ENCODE measurements around the gene TPRX2.

Gene TPRX2

GRCh38 chr19:47853003-47853402 is 6.0 kb upstream of the TPRX2 start:
- TF ChIP-seq, protein P1, sequence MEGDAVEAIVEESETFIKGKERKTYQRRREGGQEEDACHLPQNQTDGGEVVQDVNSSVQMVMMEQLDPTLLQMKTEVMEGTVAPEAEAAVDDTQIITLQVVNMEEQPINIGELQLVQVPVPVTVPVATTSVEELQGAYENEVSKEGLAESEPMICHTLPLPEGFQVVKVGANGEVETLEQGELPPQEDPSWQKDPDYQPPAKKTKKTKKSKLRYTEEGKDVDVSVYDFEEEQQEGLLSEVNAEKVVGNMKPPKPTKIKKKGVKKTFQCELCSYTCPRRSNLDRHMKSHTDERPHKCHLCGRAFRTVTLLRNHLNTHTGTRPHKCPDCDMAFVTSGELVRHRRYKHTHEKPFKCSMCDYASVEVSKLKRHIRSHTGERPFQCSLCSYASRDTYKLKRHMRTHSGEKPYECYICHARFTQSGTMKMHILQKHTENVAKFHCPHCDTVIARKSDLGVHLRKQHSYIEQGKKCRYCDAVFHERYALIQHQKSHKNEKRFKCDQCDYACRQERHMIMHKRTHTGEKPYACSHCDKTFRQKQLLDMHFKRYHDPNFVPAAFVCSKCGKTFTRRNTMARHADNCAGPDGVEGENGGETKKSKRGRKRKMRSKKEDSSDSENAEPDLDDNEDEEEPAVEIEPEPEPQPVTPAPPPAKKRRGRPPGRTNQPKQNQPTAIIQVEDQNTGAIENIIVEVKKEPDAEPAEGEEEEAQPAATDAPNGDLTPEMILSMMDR (IDR thresholded peaks at IDR 0.05) = no peak

- TF ChIP-seq, protein P1 (IDR thresholded peaks at IDR 0.05) = no peak
Observed at GRCh38 chr19:47854459-47854858, 4.6 kb upstream of the TPRX2 start.

DNA sequence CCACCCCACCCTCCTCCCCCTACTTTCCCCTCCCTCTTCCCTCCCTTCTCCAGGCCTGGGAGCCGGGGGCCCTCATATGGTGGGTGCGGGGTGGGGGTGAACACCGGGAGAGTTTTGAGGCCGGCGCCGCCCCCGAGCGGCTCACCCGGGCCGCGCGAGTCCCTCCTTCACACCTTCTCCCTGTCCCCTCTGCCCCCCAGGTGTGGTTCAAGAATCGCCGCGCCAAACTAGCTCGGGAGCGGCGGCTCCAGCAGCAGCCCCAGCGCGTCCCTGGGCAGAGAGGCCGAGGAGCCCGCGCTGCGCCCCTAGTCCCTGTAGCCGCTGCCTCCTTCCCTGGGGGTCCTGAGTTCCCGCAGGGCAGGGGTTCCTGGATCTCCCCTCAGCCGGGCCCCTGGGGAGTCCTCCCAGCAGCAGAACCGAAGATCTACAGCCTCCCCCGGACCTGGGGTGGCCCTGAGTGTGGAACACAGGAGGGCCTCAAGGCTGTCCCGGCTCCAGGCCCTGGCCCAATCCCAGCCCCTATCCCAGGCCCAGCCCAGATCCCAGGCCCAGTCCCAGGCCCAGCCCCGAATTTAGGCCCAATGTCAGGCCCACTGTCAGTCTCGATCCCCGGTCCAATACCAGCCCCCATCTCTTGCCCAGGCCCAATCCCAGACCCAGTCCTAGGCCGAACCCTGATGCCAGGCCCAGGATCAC is 1.7 kb downstream of the TPRX2 start:
- TF ChIP-seq, protein P1 (IDR thresholded peaks at IDR 0.05) = no peak

DNA sequence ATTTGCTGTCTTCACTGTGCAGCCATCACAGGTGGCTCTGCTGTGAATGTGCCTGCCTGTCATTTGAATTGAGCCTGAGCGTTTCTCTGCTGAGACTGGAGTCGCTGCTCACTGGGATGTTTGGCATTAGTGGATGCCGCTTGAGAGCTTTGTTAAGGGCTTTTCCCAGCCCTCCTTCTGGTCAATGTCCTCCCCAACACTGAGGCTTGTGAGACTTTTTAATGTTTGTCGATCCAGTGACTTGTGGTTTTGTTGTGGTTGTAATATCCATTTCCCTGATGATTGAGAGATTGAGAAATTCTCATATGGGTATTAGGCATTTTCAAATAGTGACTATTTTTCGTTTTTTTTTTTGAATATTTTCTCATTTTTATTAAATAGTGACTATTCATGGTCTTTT is 2.6 kb downstream of the TPRX2 start:
- TF ChIP-seq, protein P1 (IDR thresholded peaks at IDR 0.05) = no peak

- TF ChIP-seq, protein P1 (IDR thresholded peaks at IDR 0.05) = peak; percentile 77
Observed at GRCh38 chr19:47863514-47863936, 4.5 kb downstream of the TPRX2 start.

DNA sequence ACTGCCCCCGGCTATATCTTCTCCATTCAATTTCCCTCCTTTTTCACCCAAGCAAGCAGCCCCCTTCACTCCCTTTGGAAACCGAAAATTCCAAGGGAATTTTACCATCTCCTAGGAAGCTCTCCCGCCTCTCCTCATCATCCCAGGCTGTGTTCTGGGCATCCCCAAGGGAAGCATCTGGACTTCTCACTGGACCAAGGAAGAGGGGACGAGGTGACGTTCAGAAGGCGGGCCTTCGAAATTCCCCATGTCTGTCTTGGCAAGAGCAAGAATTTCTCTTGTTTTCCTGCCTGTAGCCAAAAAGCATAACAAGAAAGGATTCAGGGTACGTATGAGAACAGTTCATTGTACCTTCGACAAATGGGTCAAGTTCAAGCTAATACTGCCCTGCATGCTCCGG is 6.1 kb downstream of the TPRX2 start:
- TF ChIP-seq, protein P1 (IDR thresholded peaks at IDR 0.05) = no peak

DNA sequence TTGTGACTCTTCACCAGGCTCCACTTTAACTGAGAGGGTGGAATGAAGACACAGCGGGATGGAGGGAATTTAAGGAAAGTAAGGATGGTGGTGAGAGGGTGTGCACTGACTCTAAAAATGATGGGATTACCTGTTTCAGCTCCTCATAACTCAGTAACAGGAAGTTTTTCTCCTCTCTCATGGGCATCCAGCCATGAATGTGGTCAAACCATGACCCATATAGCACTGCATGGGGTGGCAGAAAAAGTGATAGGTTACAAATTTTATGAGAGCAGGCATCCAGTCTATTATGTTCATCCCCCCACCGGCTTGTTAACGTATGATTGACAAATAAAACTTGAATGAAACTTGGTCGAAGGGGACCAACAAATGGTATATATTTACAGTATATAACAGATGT is 19.9 kb downstream of the TPRX2 start:
- TF ChIP-seq, protein P1 (IDR thresholded peaks at IDR 0.05) = no peak

- TF ChIP-seq, protein P1 (IDR thresholded peaks at IDR 0.05) = no peak
Observed at GRCh38 chr19:47881757-47882156, 22.7 kb downstream of the TPRX2 start.
